Brain microvascular endothelial cell (primary cell): ENCODE measurements around the gene NNAT.
"Not testable (repeated sequence)": the region's sequence is repeated elsewhere in the genome, so short reads cannot be mapped to it uniquely, and the experiment has no call there.

Source experiments
- DNase-seq: peaks from one replicate; pipeline ENCODE4 v3.0.0-alpha.2; 2020
- H3K27ac ChIP-seq: fragments of 250-450 bp; sonication (Bioruptor Pico); 2 replicates; pipeline ENCODE4 v1.5.1; 2020; ENCODE audit warnings: mild to moderate bottlenecking, moderate library complexity
- H3K27me3 ChIP-seq: fragments of 250-450 bp; sonication (Bioruptor Pico); replicated peaks from 2 replicates; pipeline ENCODE4 v1.5.1; 2020; ENCODE audit warnings: mild to moderate bottlenecking
- H3K36me3 ChIP-seq: fragments of 250-450 bp; sonication (Bioruptor Pico); replicated peaks from 2 replicates; pipeline ENCODE4 v1.5.1; 2020; ENCODE audit warnings: mild to moderate bottlenecking
- H3K4me3 ChIP-seq: 2 replicates; pipeline ENCODE4 v1.5.1; 2011; ENCODE audit warnings: low read depth, mild to moderate bottlenecking, control low read depth, low read length, moderate library complexity
- in situ Hi-C: cut with HindIII; loops from 2 replicates; pipeline ENCODE4 v1.10.0; 2017; ENCODE audit warnings: low sequenced_read_pairs, low pct_ligation_motif_present
- TF ChIP-seq, protein P1 (sequence below): IDR thresholded peaks from 2 replicates; pipeline ENCODE4 v1.5.1; 2011; ENCODE audit warnings: low read depth, mild to moderate bottlenecking, moderate library complexity, low read length, control low read depth, inconsistent platforms; ENCODE audit errors: missing control alignments

NNAT gene

DNA sequence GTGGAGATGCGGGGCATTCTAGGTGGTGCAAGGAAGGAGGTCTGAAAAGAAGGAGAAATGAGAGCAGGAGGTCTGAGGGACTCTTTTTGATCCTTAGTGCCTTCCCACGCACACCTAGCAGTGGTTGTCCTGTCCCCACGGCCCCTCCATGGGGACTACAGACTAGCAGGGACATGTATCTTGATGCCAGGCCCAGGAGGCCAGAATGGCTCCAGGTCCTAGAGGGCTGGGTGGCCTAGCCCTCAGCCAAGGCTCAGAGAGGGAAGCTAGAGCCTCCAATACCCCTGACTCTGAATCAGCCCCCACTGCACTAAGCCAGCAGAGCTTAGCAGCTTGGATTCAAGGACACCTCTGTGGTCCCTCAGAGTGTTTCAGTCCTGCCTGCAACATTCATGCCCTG, 23.3 kb downstream of the NNAT start:
- Histone ChIP-seq H3K27ac (no peak overlapping the region), H3K36me3 (no peaks in the 10 kb centered on the region), H3K4me3 (no peak overlapping the region), H3K27me3 (peaks cover 2% of the 10 kb centered on the region)
- in situ Hi-C loops = loop anchor here (25.0 kb wide), 1 partner anchor 282 kb away; the partner anchor contains the start of gene GHRH
- TF ChIP-seq, protein P1, sequence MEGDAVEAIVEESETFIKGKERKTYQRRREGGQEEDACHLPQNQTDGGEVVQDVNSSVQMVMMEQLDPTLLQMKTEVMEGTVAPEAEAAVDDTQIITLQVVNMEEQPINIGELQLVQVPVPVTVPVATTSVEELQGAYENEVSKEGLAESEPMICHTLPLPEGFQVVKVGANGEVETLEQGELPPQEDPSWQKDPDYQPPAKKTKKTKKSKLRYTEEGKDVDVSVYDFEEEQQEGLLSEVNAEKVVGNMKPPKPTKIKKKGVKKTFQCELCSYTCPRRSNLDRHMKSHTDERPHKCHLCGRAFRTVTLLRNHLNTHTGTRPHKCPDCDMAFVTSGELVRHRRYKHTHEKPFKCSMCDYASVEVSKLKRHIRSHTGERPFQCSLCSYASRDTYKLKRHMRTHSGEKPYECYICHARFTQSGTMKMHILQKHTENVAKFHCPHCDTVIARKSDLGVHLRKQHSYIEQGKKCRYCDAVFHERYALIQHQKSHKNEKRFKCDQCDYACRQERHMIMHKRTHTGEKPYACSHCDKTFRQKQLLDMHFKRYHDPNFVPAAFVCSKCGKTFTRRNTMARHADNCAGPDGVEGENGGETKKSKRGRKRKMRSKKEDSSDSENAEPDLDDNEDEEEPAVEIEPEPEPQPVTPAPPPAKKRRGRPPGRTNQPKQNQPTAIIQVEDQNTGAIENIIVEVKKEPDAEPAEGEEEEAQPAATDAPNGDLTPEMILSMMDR = no peak
- DNase-seq = no peak

DNA sequence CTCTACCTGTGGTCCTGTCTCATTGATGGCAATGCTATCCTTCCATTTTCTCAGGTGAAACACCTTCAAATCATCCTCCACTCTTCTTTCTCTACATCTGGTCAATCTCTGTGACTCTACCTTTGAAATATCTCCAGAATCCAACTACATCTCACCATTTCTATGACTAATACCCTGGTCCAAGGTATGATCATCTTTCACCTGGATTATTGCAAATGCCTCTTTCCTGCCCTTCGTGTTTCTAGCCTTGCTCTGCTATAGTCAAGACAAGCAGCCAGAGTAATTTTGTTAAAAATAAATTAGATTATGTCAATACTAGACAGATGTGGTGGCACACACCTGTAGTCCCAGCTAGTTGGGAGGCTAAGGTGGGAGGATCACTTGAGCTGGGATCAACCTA, 24.5 kb downstream of the NNAT start:
- peaks cover 2% of the 10 kb centered on the region for H3K27me3 ChIP-seq
- H3K36me3 ChIP-seq = no peaks in the 10 kb centered on the region
- in situ Hi-C loops = loop anchor here (25.0 kb wide), 1 partner anchor 283 kb away; the partner anchor contains the start of gene GHRH
- H3K4me3 ChIP-seq = no peak overlapping the region
- no peak for DNase-seq
- TF ChIP-seq, protein P1 = no peak
- H3K27ac ChIP-seq = no peak overlapping the region

DNA sequence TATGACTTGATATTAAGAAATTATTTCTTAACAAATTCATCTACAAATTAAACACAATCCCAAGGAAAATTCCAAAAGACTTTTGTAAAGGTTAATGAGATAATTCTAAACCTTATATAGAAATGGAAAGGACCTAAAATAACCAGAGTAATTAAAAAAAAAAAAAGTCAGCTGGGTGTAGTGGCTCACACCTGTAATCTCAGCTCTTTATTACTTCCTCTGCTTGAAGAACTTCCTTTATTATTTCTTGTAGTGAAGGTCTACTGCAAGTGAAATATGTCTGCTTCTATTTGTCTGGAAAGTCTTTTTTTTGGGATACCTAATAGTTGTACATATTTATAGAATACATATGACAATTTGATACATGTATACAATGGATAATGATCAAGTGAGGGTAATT, 26.9 kb downstream of the NNAT start:
- no peak for DNase-seq
- Histone ChIP-seq H3K36me3 (no peaks in the 10 kb centered on the region), H3K4me3 (no peak overlapping the region), H3K27ac (no peak overlapping the region), H3K27me3 (peaks cover 2% of the 10 kb centered on the region)
- TF ChIP-seq, protein P1 = no peak
- in situ Hi-C loops = loop anchor here (25.0 kb wide), 1 partner anchor 286 kb away; the partner anchor contains the start of gene GHRH

DNA sequence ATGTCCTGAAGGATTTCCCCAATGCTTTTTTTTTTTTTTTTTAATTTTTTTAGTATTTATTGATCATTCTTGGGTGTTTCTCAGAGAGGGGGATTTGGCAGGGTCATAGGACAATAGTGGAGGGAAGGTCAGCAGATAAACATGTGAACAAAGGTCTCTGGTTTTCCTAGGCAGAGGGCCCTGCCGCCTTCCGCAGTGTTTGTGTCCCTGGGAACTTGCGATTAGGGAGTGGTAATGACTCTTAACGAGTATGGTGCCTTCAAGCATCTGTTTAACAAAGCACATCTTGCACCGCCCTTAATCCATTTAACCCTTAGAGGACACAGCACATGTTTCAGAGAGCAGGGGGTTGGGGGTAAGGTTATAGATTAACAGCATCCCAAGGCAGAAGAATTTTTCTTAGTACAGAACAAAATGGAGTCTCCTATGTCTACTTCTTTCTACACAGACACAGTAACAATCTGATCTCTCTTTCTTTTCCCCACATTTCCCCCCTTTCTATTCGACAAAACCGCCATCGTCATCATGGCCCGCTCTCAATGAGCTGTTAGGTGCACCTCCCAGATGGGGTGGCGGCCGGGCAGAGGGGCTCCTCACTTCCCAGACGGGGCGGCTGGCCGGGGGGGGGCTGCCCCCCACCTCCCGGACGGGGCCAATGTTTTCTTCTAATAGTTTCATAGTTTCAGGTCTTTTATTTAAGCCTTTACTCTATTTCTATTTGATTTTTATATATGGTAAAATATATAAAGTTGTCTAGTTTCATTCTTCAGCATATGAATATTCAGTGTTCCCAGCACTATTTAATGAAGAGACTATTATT, 29.3 kb downstream of the NNAT start:
- DNase-seq, H3K27ac ChIP-seq, H3K27me3 ChIP-seq, H3K36me3 ChIP-seq, H3K4me3 ChIP-seq, in situ Hi-C loops: not testable (repeated sequence)

DNA sequence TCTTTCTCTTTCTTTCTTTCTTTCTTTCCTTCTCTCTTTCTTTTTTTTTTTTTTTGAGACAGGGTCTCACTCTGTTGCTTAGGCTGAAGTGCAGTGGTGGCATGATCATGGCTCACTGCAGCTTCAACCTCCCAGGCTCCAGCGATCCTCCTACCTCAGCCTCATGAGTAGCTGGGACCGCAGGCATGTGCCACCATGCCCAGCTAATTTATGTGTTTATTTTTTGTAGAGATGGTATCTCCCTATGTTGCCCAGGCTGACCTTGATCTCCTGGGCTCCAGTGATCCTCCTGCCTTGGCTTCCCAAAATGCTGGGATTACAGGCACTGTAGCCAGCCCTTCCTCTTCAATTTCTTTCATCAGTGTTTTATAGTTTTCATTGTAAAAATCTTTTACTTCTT, 30.6 kb downstream of the NNAT start:
- H3K27ac ChIP-seq, DNase-seq, H3K27me3 ChIP-seq, H3K36me3 ChIP-seq, H3K4me3 ChIP-seq, in situ Hi-C loops: not testable (repeated sequence)

DNA sequence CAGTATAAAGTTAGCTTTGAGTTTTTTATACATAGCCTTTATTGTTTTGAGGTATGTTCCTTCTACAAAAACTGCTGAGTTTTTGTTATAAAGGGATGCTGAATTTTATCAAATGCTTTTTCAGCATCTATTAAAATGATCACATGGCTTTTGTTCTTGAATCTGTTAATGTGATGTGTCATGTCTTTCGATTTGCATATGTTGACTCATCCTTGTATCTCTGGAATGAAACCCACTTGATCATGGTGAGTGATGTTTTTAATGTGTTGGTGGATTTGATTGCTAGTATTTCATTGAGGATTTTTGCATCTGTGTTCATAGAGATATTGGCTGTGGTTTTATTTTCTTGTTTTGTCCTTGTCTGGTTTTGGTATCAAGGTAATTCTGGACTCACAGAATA, 31.4 kb downstream of the NNAT start:
- Histone ChIP-seq H3K27me3 (no peaks in the 10 kb centered on the region), H3K27ac (no peak overlapping the region), H3K4me3 (no peak overlapping the region), H3K36me3 (no peaks in the 10 kb centered on the region)
- TF ChIP-seq, protein P1 = no peak
- DNase-seq = peak; percentile 17
- in situ Hi-C loops = no loop called here

DNA sequence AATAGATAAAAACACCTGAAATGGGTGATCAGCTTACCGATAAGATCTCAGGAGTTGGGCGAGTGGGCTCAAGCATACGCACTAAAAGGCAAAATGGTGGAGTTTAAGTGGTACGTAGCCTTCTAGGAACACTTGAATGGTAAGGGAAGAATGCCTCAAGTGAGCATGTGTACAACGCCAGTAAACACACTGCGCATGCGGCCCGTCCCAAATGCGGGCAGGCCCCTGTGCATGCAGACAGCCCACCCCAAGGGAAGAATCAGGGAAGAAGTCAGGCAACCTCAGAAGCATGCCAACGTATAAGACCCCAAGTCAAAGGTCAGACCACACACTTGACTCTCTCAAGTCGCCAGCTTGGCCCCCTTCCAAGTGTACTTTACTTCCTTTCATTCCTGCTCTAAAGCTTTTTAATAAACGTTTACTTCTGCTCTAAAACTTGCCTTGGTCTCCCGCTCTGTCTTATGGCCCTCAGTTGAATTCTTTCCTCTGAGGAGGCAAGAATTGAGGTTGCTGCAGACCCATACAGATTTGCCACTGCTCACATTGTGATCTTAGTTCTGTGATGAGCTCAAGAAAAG, 33.8 kb downstream of the NNAT start:
- DNase-seq, H3K27ac ChIP-seq, in situ Hi-C loops, H3K36me3 ChIP-seq, H3K27me3 ChIP-seq, H3K4me3 ChIP-seq: not testable (repeated sequence)
